CD4-positive, alpha-beta T cell treated with Interferon alpha-2 for 1 hour (primary cell): ENCODE measurements around the gene GNAZ.

Source experiments
- DNase-seq, 2 donors: peaks; one replicate each; pipeline ENCODE4 v3.0.0-alpha.2; 2020 to 2022

Gene GNAZ

DNA sequence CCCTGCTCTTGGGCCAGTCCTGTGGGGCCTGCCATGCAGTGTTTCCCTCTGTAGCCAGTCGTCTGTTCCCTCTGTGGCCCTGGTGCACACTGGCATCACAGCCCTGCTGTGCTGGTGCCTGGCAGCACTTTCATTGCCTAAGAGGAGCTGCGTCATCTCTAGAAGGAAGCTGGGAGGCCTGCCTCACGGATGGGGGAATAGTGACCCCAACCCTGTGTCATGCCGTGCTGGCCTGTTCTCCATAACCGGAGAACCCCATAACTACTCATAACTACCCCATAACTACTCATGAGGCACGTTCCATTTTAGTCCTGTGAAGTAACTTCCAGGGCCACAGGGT is 88.9 kb downstream of the GNAZ start:
- no peak for DNase-seq

- no peak for DNase-seq
These were observed 90.7 kb downstream of the GNAZ start for GRCh38 chr22:23161029-23161428.

- no peak for DNase-seq
These were observed 91.3 kb downstream of the GNAZ start for GRCh38 chr22:23161574-23161973.

- no peak for DNase-seq
These were observed 93.3 kb downstream of the GNAZ start for GRCh38 chr22:23163665-23164064.

GRCh38 chr22:23164091-23164490 is 93.8 kb downstream of the GNAZ start:
- DNase-seq: no peak

- no peak for DNase-seq
These were observed 95.9 kb downstream of the GNAZ start for GRCh38 chr22:23166042-23166831.

DNA sequence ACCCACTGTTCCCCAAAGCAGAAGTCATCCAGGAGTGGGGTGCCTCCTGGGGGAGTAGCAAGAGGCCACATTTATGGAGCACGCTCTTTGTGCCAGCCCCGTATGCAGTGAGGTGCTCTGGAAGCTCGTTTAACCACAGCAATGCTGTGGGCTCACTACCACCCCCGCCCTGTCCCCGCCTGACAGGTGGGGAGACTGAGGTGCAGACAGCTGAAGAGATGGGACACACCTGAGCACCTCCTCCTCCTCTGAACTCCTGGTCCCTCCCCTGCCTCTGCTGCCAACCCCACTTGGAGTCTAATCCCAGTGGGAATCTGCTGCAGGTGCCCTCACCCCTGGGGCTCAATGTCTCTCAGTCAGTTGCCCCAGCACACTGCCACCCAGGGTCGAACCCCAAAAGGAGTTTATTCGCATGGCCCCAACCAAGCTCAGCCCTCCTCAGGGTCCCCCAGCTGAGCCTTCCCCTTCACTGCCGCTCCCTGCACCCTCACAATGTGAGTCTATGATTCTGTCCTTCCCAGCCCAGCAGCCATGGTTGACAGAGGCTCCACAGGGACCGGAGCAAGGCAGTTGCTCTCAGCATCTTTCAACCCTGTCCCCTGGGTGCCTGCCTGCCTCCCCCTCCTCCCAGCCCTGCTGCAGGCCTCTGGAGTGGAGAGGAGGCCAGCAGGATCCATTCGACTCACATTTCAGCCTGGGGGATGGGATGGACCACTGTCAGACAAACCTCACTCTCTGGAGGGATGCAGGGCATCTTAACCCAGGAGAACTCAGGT is 96.7 kb downstream of the GNAZ start:
- no peak for DNase-seq

- DNase-seq: no peak
These were observed 98.2 kb downstream of the GNAZ start for GRCh38 chr22:23168391-23169042.

DNA sequence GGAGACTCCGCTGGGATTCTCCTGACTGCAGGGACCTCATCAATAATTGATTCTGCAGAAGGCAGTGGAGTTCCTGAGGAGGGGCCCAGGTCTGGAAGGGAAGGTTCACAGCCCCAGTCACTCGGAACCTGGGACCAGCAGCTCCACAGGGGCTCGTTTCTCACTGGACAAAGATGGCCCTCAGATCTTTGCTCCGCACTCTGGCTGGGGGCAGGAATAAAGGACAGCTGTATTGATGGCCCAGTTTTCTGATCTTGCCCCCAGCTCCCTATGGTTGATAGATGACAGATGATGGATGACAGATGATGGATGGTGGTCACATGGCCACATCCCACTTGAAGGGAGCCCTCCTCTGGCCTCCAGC is 98.7 kb downstream of the GNAZ start:
- no peak for DNase-seq
